SK-N-SH treated with all-trans-retinoic acid at 6 μM for 48 hours (cell line): Measurements from ENCODE around the gene MYL6.

Experiments used
- BACH2 ChIP-seq: fragments of 250-450 bp; sonication (Bioruptor Pico); IDR thresholded peaks from 2 replicates; pipeline ENCODE4 v1.9.0; 2021; ENCODE audit warnings: mild to moderate bottlenecking, borderline replicate concordance
- CSDC2 ChIP-seq: fragments of 250-450 bp; sonication (Bioruptor Pico); IDR thresholded peaks from 2 replicates; pipeline ENCODE4 v1.5.0; 2020; ENCODE audit warnings: mild to moderate bottlenecking, moderate library complexity
- GLIS3 ChIP-seq: fragments of 250-450 bp; sonication (Bioruptor Pico); IDR thresholded peaks from 2 replicates; pipeline ENCODE4 v1.5.0; 2020; ENCODE audit warnings: mild to moderate bottlenecking, moderate library complexity
- ISL1 ChIP-seq: fragments of 250-450 bp; sonication (Bioruptor Pico); IDR thresholded peaks from 2 replicates; pipeline ENCODE4 v2.1.2; 2022; ENCODE audit warnings: mild to moderate bottlenecking, moderate library complexity
- PPARA ChIP-seq: fragments of 250-450 bp; sonication (Bioruptor Pico); IDR thresholded peaks from 2 replicates; pipeline ENCODE4 v1.5.0; 2020; ENCODE audit warnings: mild to moderate bottlenecking, borderline replicate concordance
- TCF4 ChIP-seq: fragments of 250-450 bp; sonication (Bioruptor Pico); IDR thresholded peaks from 2 replicates; pipeline ENCODE4 v1.8.0; 2021; ENCODE audit warnings: mild to moderate bottlenecking, moderate library complexity, borderline replicate concordance
- TOX ChIP-seq: fragments of 250-450 bp; sonication (Bioruptor Pico); IDR thresholded peaks from 2 replicates; pipeline ENCODE4 v1.8.0; 2021; ENCODE audit warnings: mild to moderate bottlenecking, moderate library complexity, borderline replicate concordance
- ZFP3 ChIP-seq: fragments of 250-450 bp; sonication (Bioruptor Pico); IDR thresholded peaks from 2 replicates; pipeline ENCODE4 v1.5.0; 2020; ENCODE audit warnings: mild to moderate bottlenecking, moderate library complexity
- ZFP30 ChIP-seq: fragments of 450-650 bp; formaldehyde crosslinking; IDR thresholded peaks from 2 replicates; pipeline ENCODE4 v1.5.0; 2022; ENCODE audit warnings: mild to moderate bottlenecking, moderate library complexity
- ZNF565 ChIP-seq: fragments of 450-650 bp; formaldehyde crosslinking; conservative IDR thresholded peaks from 2 replicates; pipeline ENCODE4 v1.5.0; 2020; ENCODE audit warnings: low read depth, mild to moderate bottlenecking, moderate library complexity
- ZNF8 ChIP-seq: fragments of 450-650 bp; formaldehyde crosslinking; IDR thresholded peaks from 2 replicates; pipeline ENCODE4 v1.5.0; 2020; ENCODE audit warnings: mild to moderate bottlenecking, moderate library complexity
- TF ChIP-seq, protein P1 (sequence below): fragments of 250-450 bp; sonication (Bioruptor Pico); IDR thresholded peaks from 2 replicates; pipeline ENCODE4 v1.8.0; 2020; ENCODE audit warnings: mild to moderate bottlenecking, moderate library complexity, borderline replicate concordance
- TF ChIP-seq, protein P2 (sequence below): fragments of 250-450 bp; sonication (Bioruptor Pico); IDR thresholded peaks from 2 replicates; pipeline ENCODE4 v1.5.1; 2020; ENCODE audit warnings: low read depth, mild to moderate bottlenecking, moderate library complexity
- TF ChIP-seq, protein P3 (sequence below): fragments of 250-450 bp; sonication (Bioruptor Pico); IDR thresholded peaks from 2 replicates; pipeline ENCODE4 v1.5.0; 2020; ENCODE audit warnings: mild to moderate bottlenecking, moderate library complexity

DNA sequence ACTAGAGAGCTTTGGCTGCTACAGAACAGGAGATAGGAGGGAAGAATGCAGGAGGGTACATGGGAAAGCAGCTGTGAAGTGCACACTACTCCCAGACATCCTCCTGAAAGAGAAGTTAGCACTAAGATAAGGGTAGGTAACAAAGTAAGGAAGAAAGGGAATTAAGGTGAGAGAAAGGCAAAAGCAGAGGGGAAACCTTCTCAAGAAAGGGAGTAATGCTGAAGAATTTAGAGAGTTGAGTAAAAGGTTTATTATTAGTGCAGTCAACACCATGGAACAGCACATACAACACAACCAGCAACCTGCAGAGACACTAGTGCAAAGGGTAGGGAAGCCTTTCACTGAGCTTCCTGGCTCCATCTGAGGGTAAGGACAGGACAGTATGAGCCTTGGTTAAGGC is 46.1 kb downstream of the MYL6 start:
- TF ChIP-seq TOX (CRISPR knock-in tag) (no peak), PPARA (CRISPR knock-in tag) (no peak), ZFP3 (CRISPR knock-in tag) (no peak), ZFP30 (CRISPR knock-in tag) (no peak), BACH2 (CRISPR knock-in tag) (no peak), CSDC2 (CRISPR knock-in tag) (no peak), ZNF565 (no peak), ISL1 (CRISPR knock-in tag) (no peak), GLIS3 (CRISPR knock-in tag) (no peak), ZNF8 (CRISPR knock-in tag) (no peak), TCF4 (no peak)
- TF ChIP-seq, protein P1, sequence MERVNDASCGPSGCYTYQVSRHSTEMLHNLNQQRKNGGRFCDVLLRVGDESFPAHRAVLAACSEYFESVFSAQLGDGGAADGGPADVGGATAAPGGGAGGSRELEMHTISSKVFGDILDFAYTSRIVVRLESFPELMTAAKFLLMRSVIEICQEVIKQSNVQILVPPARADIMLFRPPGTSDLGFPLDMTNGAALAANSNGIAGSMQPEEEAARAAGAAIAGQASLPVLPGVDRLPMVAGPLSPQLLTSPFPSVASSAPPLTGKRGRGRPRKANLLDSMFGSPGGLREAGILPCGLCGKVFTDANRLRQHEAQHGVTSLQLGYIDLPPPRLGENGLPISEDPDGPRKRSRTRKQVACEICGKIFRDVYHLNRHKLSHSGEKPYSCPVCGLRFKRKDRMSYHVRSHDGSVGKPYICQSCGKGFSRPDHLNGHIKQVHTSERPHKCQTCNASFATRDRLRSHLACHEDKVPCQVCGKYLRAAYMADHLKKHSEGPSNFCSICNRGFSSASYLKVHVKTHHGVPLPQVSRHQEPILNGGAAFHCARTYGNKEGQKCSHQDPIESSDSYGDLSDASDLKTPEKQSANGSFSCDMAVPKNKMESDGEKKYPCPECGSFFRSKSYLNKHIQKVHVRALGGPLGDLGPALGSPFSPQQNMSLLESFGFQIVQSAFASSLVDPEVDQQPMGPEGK (CRISPR knock-in tag), result no peak
- TF ChIP-seq, protein P2, sequence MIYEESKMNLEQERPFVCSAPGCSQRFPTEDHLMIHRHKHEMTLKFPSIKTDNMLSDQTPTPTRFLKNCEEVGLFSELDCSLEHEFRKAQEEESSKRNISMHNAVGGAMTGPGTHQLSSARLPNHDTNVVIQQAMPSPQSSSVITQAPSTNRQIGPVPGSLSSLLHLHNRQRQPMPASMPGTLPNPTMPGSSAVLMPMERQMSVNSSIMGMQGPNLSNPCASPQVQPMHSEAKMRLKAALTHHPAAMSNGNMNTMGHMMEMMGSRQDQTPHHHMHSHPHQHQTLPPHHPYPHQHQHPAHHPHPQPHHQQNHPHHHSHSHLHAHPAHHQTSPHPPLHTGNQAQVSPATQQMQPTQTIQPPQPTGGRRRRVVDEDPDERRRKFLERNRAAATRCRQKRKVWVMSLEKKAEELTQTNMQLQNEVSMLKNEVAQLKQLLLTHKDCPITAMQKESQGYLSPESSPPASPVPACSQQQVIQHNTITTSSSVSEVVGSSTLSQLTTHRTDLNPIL (CRISPR knock-in tag), result no peak
- TF ChIP-seq, protein P3, sequence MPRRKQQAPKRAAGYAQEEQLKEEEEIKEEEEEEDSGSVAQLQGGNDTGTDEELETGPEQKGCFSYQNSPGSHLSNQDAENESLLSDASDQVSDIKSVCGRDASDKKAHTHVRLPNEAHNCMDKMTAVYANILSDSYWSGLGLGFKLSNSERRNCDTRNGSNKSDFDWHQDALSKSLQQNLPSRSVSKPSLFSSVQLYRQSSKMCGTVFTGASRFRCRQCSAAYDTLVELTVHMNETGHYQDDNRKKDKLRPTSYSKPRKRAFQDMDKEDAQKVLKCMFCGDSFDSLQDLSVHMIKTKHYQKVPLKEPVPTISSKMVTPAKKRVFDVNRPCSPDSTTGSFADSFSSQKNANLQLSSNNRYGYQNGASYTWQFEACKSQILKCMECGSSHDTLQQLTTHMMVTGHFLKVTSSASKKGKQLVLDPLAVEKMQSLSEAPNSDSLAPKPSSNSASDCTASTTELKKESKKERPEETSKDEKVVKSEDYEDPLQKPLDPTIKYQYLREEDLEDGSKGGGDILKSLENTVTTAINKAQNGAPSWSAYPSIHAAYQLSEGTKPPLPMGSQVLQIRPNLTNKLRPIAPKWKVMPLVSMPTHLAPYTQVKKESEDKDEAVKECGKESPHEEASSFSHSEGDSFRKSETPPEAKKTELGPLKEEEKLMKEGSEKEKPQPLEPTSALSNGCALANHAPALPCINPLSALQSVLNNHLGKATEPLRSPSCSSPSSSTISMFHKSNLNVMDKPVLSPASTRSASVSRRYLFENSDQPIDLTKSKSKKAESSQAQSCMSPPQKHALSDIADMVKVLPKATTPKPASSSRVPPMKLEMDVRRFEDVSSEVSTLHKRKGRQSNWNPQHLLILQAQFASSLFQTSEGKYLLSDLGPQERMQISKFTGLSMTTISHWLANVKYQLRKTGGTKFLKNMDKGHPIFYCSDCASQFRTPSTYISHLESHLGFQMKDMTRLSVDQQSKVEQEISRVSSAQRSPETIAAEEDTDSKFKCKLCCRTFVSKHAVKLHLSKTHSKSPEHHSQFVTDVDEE (CRISPR knock-in tag), result no peak
